B cell (primary cell): ENCODE data around the gene NUAK2. TPM values are rescaled to one million over a fixed set of nuclear protein-coding genes. Genes with fewer than 3 reads are reported as not detected.
A peak's percentile ranks its signal among the peaks of the same experiment; 100 is the strongest.

Experiments used
- ATAC-seq: fragments of 200-7000 bp; cut with Tn5 transposase; one replicate; pipeline ENCODE4 v1.10.0; 2021; ENCODE audit warnings: low read depth, mild to moderate bottlenecking, moderate number of reproducible peaks, moderate library complexity
- CTCF ChIA-PET: fragments of 350-600 bp; sonication (Branson Sonifier 250); formaldehyde crosslinking; loops from one replicate; lab custom pipeline; 2021; ENCODE audit warnings: antibody characterized with exemption, inconsistent platforms; lab: Charles Lee
- POLR2A ChIA-PET: fragments of 350-600 bp; sonication (Branson Sonifier 250); formaldehyde crosslinking; loops from one replicate; lab custom pipeline; 2021; ENCODE audit warnings: antibody characterized with exemption; lab: Charles Lee
- DNase-seq: peaks from one replicate; pipeline ENCODE4 v3.0.0; 2013
- H2AFZ ChIP-seq: 2 replicates; pipeline ENCODE4 v1.6.1; 2012; ENCODE audit warnings: mild to moderate bottlenecking, low read depth, low read length; ENCODE audit not compliant: insufficient read depth, poor library complexity, severe bottlenecking
- H3K27ac ChIP-seq, 2 donors: 1 replicate in 1 of 2; 2 replicates in 1 of 2; pipeline ENCODE4 v1.5.1; 2012 to 2013; ENCODE audit warnings: low read length in 2 of 2, mild to moderate bottlenecking in 2 of 2, moderate library complexity in 1 of 2
- H3K27me3 ChIP-seq, 4 experiments: fragments of 200-600 bp in 1 of 4; sonication (generic) in 1 of 4; replicated peaks in 1 of 4; 1 replicate in 2 of 4; 2 replicates in 2 of 4; pipeline versions ENCODE4 v1.6.1 to v1.7.0; 2013 to 2016; ENCODE audit warnings: low read length in 3 of 4, mild to moderate bottlenecking in 2 of 4, mixed read lengths in 1 of 4, moderate library complexity in 1 of 4; ENCODE audit not compliant: insufficient read depth in 4 of 4, control insufficient read depth in 3 of 4; ENCODE audit errors: control extremely low read depth in 1 of 4
- H3K36me3 ChIP-seq, 2 experiments: replicated peaks in 1 of 2; 1 replicate in 1 of 2; 2 replicates in 1 of 2; pipeline versions ENCODE4 v1.6.1 to v1.7.1; 2013; ENCODE audit warnings: low read length in 1 of 2; ENCODE audit not compliant: insufficient read depth in 2 of 2, control insufficient read depth in 1 of 2; ENCODE audit errors: control extremely low read depth in 1 of 2, extremely low read depth in 1 of 2
- H3K4me1 ChIP-seq, 2 donors: fragments of 200-600 bp in 1 of 2; sonication (generic) in 1 of 2; 1 replicate in 1 of 2; 2 replicates in 1 of 2; pipeline versions ENCODE4 v1.5.1 to v1.6.1; 2013 to 2017; ENCODE audit warnings: low read length in 2 of 2; ENCODE audit not compliant: control insufficient read depth in 2 of 2, insufficient read depth in 2 of 2
- H3K4me2 ChIP-seq: replicated peaks from 2 replicates; pipeline ENCODE3; 2012; ENCODE audit warnings: mild to moderate bottlenecking, low read depth, low read length; ENCODE audit not compliant: poor library complexity, severe bottlenecking
- H3K4me3 ChIP-seq, 5 experiments: fragments of 200-600 bp in 1 of 5; sonication (generic) in 1 of 5; 1 replicate in 3 of 5; 2 replicates in 2 of 5; pipeline versions ENCODE4 v1.5.1 to v1.7.0; 2011 to 2016; ENCODE audit warnings: low read length in 4 of 5, mild to moderate bottlenecking in 4 of 5, low read depth in 2 of 5, control low read depth in 1 of 5, moderate library complexity in 1 of 5; ENCODE audit not compliant: insufficient read depth in 1 of 5; ENCODE audit errors: control extremely low read depth in 1 of 5, extremely low read depth in 1 of 5
- H3K79me2 ChIP-seq: fragments of 200-600 bp; sonication (generic); one replicate; pipeline ENCODE4 v1.6.0; 2016; ENCODE audit warnings: low read length; ENCODE audit not compliant: control insufficient read depth, insufficient read depth
- H3K9ac ChIP-seq: fragments of 200-600 bp; sonication (generic); 2 replicates; pipeline ENCODE4 v1.6.1; 2017; ENCODE audit warnings: mild to moderate bottlenecking, low read length, moderate library complexity
- H3K9me3 ChIP-seq, 3 donors: one replicate each; pipeline versions ENCODE4 v1.6.1 to v1.7.1; 2013; ENCODE audit warnings: low read length in 2 of 3; ENCODE audit not compliant: control insufficient read depth in 2 of 3, insufficient read depth in 1 of 3; ENCODE audit errors: control extremely low read depth in 1 of 3
- H4K20me1 ChIP-seq: 2 replicates; pipeline ENCODE4 v1.6.0; 2012; ENCODE audit warnings: mild to moderate bottlenecking, low read length; ENCODE audit not compliant: insufficient read depth, control insufficient read depth, poor library complexity, severe bottlenecking
- H3K27ac Mint-ChIP-seq: one replicate; pipeline ENCODE4 v1.8.0; 2021; ENCODE audit warnings: mixed read lengths
- H3K27me3 Mint-ChIP-seq: one replicate; pipeline ENCODE4 v1.8.0; 2021; ENCODE audit warnings: mixed read lengths
- H3K4me1 Mint-ChIP-seq: one replicate; pipeline ENCODE4 v1.8.0; 2021; ENCODE audit warnings: mixed read lengths
- H3K4me3 Mint-ChIP-seq: one replicate; pipeline ENCODE4 v1.8.0; 2021; ENCODE audit warnings: mixed read lengths
- H3K9me3 Mint-ChIP-seq: one replicate; pipeline ENCODE4 v1.8.0; 2022; ENCODE audit warnings: mixed read lengths; ENCODE audit not compliant: insufficient read depth
- CTCF ChIP-seq: fragments of 200-600 bp; IDR thresholded peaks from one replicate; pipeline ENCODE4 v1.8.0; 2022; ENCODE audit warnings: antibody characterized with exemption, mild to moderate bottlenecking
- EZH2 ChIP-seq: IDR thresholded peaks from 2 replicates; pipeline ENCODE4 v1.6.1; 2012; ENCODE audit warnings: borderline replicate concordance, low read depth, mild to moderate bottlenecking, moderate library complexity, low read length; ENCODE audit not compliant: insufficient read depth, poor library complexity, severe bottlenecking
- WGBS: methylation state at CpG from one replicate; pipeline ENCODE4 v1.1.5; 2013; ENCODE audit warnings: missing lambda C conversion rate; ENCODE audit not compliant: insufficient coverage; 5-methylcytosine and 5-hydroxymethylcytosine counted together
- intact Hi-C: fragments of 100-400 bp; cut with micrococcal nuclease; formaldehyde crosslinking; loops from one replicate; pipeline ENCODE4 v1.10.0; 2022
- polyA plus RNA-seq: library from polyadenylated mRNA; depleted of rRNA; stranded (reverse); fragments of >200 nt; gene quantifications from 2 replicates; pipeline ENCODE4 v1.2.3, GENCODE V29; 2012
- total RNA-seq, 2 donors: library from RNA; stranded (reverse); fragments of 120-200 nt in 1 of 2; gene quantifications; 1 replicate in 1 of 2; 2 replicates in 1 of 2; pipeline versions ENCODE4 v1.2.3 to v1.2.4, GENCODE V29; 2013 to 2022

The NUAK2 gene
- total and polyA plus RNA-seq, 2 donors (not counting 1 experiment from before 2014, with no cell fraction given), result 37.9 to 102 TPM

- H3K4me3 ChIP-seq, result peak overlapping the region; percentile 39 to 74 (median 56)
- CTCF ChIA-PET, result interaction anchor here (0.6 to 56.6 kb wide), 8 partner anchors 12 to 797 kb away, joined by 3 to 2421 read pairs (median 5); partner anchors contain the start of genes MDM4, NUAK2 and TMCC2
- H3K27me3 ChIP-seq, result no peaks in the 10 kb centered on the region
- 31% methylated on average over 5 of the region's 10 CpGs for WGBS
- Mint-ChIP-seq H3K27me3 (no peaks in the 10 kb centered on the region), H3K4me1 (peaks cover 92% of the 10 kb centered on the region), H3K4me3 (peak overlapping the region; percentile 94), H3K27ac (peak overlapping the region; percentile 98), H3K9me3 (no peaks in the 10 kb centered on the region)
- peaks cover 81 to 84% of the 10 kb centered on the region in 2 donors for H3K4me1 ChIP-seq
- peaks cover 95% of the 10 kb centered on the region for H4K20me1 ChIP-seq
- no peaks in the 10 kb centered on the region for H3K9me3 ChIP-seq
- no peak for ATAC-seq
- no peak for TF ChIP-seq EZH2
- TF ChIP-seq CTCF, result no peak
- H3K4me2 ChIP-seq, result peak overlapping the region; percentile 96
- DNase-seq, result no peak
- H3K27ac ChIP-seq, result peak overlapping the region; percentile 82 to 98
- peaks cover 100% of the 10 kb centered on the region for H3K79me2 ChIP-seq
- peak overlapping the region; percentile 71 for H3K9ac ChIP-seq
- H3K36me3 ChIP-seq, result peaks cover 3 to 70% of the 10 kb centered on the region in 2 experiments
- POLR2A ChIA-PET, result interaction anchor here (0.5 to 17.1 kb wide), 14 partner anchors 8 to 265 kb away, joined by 3 to 372 read pairs (median 8); partner anchors contain the start of gene NUAK2
- no peak overlapping the region for H2AFZ ChIP-seq
- intact Hi-C loops, result loop anchor here (1.0 to 10.0 kb wide), 5 partner anchors 8 to 322 kb away; partner anchors contain the start of genes ELK4 and NUAK2
Observed at GRCh38 chr1:205312866-205313562, 8.5 kb downstream of the NUAK2 start.
